Measurements from ENCODE around the gene ADGRG6.

- TF ChIP-seq POLR2A (IDR thresholded peaks at IDR 0.05): no peak
- no peak for TF ChIP-seq CTCF (IDR thresholded peaks at IDR 0.05)
These were observed 115.5 kb downstream of the ADGRG6 start for GRCh38 chr6:142417331-142417750.

Measured in body of pancreas (tissue), 4 donors.